ENCODE measurements around the gene PLEKHO2. TPM values are rescaled to one million over a fixed set of nuclear protein-coding genes. Genes with fewer than 3 reads are reported as not detected.

Gene PLEKHO2
- total and polyA plus RNA-seq, 2 of the 13 experiments (the other 11 are each of a cell fraction or from before 2014, with no cell fraction given), result 3.8 to 4.8 TPM

- TF ChIP-seq, protein P1, sequence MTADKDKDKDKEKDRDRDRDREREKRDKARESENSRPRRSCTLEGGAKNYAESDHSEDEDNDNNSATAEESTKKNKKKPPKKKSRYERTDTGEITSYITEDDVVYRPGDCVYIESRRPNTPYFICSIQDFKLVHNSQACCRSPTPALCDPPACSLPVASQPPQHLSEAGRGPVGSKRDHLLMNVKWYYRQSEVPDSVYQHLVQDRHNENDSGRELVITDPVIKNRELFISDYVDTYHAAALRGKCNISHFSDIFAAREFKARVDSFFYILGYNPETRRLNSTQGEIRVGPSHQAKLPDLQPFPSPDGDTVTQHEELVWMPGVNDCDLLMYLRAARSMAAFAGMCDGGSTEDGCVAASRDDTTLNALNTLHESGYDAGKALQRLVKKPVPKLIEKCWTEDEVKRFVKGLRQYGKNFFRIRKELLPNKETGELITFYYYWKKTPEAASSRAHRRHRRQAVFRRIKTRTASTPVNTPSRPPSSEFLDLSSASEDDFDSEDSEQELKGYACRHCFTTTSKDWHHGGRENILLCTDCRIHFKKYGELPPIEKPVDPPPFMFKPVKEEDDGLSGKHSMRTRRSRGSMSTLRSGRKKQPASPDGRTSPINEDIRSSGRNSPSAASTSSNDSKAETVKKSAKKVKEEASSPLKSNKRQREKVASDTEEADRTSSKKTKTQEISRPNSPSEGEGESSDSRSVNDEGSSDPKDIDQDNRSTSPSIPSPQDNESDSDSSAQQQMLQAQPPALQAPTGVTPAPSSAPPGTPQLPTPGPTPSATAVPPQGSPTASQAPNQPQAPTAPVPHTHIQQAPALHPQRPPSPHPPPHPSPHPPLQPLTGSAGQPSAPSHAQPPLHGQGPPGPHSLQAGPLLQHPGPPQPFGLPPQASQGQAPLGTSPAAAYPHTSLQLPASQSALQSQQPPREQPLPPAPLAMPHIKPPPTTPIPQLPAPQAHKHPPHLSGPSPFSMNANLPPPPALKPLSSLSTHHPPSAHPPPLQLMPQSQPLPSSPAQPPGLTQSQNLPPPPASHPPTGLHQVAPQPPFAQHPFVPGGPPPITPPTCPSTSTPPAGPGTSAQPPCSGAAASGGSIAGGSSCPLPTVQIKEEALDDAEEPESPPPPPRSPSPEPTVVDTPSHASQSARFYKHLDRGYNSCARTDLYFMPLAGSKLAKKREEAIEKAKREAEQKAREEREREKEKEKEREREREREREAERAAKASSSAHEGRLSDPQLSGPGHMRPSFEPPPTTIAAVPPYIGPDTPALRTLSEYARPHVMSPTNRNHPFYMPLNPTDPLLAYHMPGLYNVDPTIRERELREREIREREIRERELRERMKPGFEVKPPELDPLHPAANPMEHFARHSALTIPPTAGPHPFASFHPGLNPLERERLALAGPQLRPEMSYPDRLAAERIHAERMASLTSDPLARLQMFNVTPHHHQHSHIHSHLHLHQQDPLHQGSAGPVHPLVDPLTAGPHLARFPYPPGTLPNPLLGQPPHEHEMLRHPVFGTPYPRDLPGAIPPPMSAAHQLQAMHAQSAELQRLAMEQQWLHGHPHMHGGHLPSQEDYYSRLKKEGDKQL (CRISPR knock-in tag; IDR thresholded peaks at IDR 0.05; ENCODE audit: low read depth), result no peak
- TF ChIP-seq ZNF331 (CRISPR knock-in tag; IDR thresholded peaks at IDR 0.05) (0 out of 2 replicates have a peak, but pooled peaks have one; percentile 27), ZNF205 (CRISPR knock-in tag; IDR thresholded peaks at IDR 0.05) (no peak), ZBTB46 (CRISPR knock-in tag; IDR thresholded peaks at IDR 0.05; ENCODE audit: borderline replicate concordance) (no peak), HMGXB4 (CRISPR knock-in tag; IDR thresholded peaks at IDR 0.05; ENCODE audit: borderline replicate concordance in 1 of 2, low read depth in 1 of 2) (peak in 1 of 2 experiments; percentile 28; a peak in 1 of 4 replicates), ZNF879 (CRISPR knock-in tag; IDR thresholded peaks at IDR 0.05) (no peak), FOXP4 (CRISPR knock-in tag; IDR thresholded peaks at IDR 0.05) (no peak), ZNF780A (CRISPR knock-in tag; IDR thresholded peaks at IDR 0.05) (no peak), CHD4 (IDR thresholded peaks at IDR 0.05; ENCODE audit: borderline replicate concordance, low read length) (no peak), KLF11 (CRISPR knock-in tag; IDR thresholded peaks at IDR 0.05) (no peak), SUZ12 (IDR thresholded peaks at IDR 0.05; ENCODE audit: low read depth, low read length) (no peak), ZNF816 (CRISPR knock-in tag; IDR thresholded peaks at IDR 0.05; ENCODE audit: borderline replicate concordance) (no peak)
- TF ChIP-seq, protein P2, sequence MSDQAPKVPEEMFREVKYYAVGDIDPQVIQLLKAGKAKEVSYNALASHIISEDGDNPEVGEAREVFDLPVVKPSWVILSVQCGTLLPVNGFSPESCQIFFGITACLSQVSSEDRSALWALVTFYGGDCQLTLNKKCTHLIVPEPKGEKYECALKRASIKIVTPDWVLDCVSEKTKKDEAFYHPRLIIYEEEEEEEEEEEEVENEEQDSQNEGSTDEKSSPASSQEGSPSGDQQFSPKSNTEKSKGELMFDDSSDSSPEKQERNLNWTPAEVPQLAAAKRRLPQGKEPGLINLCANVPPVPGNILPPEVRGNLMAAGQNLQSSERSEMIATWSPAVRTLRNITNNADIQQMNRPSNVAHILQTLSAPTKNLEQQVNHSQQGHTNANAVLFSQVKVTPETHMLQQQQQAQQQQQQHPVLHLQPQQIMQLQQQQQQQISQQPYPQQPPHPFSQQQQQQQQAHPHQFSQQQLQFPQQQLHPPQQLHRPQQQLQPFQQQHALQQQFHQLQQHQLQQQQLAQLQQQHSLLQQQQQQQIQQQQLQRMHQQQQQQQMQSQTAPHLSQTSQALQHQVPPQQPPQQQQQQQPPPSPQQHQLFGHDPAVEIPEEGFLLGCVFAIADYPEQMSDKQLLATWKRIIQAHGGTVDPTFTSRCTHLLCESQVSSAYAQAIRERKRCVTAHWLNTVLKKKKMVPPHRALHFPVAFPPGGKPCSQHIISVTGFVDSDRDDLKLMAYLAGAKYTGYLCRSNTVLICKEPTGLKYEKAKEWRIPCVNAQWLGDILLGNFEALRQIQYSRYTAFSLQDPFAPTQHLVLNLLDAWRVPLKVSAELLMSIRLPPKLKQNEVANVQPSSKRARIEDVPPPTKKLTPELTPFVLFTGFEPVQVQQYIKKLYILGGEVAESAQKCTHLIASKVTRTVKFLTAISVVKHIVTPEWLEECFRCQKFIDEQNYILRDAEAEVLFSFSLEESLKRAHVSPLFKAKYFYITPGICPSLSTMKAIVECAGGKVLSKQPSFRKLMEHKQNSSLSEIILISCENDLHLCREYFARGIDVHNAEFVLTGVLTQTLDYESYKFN (CRISPR knock-in tag; conservative IDR thresholded peaks at IDR 0.05), result no peak
These were observed 31.8 kb upstream of the PLEKHO2 start (continued) for GRCh38 chr15:64809649-64810496.
